Central memory CD4-positive, alpha-beta T cell (primary cell): Measurements from ENCODE around the gene RPS3.
A peak's percentile ranks its signal among the peaks of the same experiment; 100 is the strongest.

ENCODE experiments used
- DNase-seq: peaks from one replicate; pipeline ENCODE4 v3.0.0; 2022

RPS3 gene

DNA sequence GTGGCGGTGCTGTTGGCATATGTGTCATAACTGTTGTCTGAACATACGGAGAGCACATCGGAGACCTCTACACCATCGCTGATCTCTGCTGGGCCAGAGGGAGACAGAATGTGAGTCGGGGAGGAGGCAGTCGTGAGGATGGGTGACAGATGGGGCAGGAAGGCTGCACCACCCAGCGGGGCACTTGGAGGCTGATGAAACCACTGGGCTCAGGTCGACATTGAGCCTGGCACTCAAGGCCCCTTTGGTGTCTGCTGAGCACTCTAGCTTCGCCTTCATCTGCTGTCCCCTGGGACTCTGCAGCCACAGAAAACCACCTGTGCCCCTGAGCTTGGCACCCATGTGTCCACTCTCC lies 36.2 kb downstream of the RPS3 start:
- DNase-seq, result no peak

DNA sequence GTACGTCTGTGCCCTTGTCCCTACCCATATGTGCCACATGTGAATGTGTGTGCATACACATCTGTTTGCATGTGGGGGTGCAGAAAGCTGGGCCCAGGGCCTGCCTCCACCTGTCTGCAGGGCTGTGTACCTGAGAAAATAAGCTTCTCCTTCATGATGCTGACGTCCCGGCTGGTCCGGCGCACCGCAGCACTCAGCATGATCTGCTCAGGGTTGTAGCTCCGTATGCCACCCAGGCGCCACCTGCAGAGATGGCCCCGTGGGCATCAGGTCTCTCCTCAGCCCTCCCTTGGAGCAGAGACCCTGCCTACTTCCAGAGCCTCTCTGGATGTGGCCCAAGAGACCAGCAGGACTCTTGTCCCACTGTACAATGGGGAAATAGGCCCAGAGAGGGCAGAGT lies 37.5 kb downstream of the RPS3 start:
- no peak for DNase-seq

DNA sequence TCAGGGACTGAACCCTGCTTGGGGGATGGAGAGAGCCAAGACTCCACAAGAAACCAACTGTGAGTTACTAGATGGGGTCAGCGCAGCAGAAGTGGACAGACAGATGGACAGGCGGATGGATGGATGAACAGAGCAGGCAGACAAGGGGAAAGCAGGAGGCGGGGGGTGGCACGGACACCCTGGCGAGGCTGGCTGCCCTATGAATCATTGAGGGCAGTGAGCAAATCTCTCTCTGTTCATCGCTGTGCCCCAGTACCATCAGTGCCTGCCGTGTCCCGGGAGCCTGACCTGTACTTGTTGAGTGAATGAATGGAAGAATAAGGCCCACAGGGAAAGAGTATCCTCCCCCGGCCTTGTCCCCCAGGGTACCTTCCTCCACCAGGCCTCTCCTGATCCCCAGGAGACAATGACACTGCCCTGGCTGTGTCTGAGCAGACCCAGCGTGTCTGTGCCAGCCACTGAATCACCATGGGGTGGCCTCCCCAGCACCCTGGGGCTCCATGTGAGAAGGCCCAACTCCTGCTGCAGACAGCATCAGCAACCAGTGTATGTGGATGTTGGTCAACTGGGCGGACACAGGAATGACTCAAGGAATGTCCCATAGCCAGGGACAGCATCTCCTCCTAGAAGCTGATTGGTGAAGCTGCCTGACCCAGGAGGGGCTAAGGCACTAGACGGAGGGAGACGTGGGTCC lies 38.8 kb downstream of the RPS3 start:
- DNase-seq, result no peak

DNA sequence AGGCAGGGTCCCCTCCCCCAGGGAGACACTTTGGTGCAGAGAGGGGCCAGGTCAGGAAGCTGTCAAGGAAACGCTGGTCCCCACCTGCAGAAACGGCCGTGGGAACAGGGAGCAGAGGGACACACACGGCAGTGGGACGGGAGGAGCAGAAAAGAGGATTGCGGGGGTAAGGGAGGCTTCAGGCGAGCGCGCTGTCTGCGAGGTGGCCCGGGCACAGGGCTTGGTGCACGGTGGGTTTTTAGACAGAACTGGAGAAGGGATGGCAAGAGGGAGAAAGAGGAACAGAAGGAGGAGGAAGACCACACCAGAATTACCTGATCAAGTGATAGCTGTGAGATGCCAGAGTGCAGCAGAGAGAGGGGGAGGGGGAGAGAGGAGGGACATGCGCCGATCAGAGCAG lies 39.7 kb downstream of the RPS3 start:
- DNase-seq, result no peak

DNA sequence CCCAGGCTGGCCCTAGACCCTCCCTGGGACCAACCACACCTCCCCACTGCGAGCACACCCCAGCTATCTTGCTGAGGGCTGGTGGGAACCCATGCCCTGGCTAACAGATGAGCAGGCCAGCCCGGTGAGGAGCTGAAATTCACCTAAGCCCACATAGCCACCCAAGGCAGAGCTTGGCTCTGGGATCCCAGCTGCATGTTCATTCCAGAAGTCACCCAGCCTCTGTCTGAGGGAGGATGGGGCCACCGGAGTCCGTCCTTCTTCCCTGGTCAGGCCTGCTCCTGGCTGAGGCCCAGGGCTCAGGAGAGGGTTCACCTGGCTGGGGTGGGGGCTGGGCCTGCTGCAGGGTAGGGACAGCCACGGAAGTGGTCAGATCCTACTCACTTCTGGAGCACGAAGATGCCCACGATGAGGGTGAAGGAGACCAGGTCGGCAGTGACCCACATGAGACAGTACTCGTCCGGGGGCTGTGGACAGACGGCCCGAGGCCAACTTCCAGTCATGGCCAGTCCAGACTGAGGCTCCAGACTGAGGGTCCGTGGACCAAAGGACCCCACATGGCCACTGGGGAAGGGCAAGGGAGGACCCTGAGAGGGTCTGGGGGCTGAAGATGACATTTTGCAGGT lies 40.3 kb downstream of the RPS3 start:
- DNase-seq, result no peak

DNA sequence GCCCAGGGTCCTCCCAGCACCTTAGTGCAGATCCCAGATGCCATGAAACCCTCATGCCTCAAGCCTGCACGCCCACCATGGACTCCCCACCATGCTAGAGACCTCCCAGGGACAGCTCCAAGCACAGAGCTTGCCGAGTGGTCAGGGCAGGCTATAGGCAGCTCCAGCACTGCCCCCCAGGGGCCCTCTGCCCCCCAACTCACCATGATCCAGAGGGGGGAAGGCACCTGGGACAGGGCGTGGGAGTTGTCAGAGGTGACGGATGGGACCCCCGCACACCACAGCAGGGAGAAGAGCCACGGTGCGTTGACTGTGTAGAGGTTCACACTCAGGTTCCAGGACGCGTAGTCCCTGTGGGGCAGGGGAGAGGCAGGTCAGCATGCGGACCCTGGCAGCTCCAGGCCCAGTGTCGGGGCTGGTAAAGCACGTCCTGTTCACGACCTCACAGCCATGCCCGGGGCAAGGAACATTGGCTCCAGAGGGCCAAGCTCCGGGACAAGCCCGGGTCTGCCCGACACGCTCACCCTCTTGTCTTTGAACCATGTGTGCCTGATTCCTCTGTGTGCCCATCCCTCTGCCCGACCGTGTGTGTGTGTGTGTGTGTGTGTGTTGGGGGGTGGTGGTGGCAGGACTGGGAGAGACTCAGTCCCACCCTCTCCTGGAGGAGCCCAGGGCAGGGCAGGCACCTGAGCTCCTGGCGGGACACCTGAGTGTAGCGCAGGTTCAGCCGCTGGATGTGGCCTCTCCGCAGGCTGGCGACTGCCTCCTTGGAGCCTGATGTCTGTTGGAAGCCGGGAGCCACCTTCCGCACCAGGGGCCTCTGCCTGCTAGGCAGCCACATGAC lies 41.9 kb downstream of the RPS3 start:
- no peak for DNase-seq

DNA sequence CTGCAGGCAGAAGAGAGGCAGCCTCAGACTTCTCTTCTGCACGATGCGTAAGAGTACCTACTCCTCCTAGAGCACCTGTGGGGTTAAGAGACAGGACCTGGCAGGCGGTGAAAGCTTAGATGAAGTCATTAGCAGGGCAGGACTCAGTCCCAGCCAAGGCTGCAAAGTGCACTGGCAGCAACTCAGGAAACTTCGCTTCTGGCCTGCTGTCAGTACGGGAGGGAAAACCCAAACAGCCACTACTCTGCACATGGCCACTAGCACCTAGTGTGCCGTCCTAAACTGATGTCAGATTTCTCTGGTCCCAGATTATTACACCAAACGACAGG lies 42.5 kb downstream of the RPS3 start:
- DNase-seq, result no peak

DNA sequence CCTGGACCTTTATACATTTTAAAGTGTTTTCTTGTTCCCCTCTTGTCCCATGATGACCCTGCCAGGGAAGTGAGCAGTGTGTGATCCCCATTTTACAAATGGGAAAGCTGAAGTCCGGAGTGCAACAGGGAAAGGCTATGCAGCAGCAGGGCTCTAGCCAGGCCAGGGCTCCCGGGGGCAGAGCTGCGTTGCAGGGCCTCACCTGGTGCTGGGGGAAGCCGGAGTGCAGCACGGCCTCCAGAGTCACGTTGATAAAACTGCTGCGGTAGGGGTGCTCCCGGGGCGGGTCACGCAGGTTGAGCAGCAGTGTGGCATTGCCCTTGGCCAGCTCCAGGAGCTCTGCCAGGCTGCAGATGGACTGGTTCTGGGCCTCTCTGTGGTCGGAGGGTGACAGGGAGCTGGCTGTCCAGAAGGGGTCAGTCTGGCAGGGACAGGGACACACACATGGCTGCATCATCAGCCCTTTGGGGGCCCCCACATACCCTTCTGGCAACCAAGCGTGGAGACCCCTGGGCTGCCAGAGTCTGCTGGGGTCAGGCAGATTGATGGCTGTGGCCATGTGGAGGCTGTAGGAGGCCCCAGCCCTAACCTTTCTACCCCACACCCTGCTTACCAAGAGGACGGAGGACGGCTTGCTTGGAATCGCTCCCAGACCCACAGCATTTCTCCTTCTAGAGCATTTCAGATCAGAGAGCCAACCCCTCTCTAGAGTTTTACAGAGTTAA lies 43.0 kb downstream of the RPS3 start:
- no peak for DNase-seq

DNA sequence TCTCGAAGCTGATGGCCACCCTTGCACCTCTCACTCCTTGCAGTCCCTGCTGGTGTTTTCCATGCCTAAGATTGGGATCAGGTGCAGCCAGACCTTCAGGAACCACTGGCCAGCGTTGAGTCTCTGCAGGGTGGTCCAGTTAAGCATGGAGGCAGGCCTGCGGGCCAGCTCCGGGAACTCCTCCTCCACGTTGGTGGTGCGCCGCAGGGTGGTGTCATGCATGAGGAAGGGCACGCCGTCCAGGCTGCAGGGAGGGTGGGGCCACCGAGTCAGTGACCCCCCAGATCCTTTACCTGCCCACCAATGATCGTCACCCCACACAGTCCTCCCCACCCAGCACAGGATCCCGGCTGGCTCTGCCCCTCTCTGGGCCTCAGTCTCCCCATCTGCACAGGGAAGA lies 43.7 kb downstream of the RPS3 start:
- no peak for DNase-seq

DNA sequence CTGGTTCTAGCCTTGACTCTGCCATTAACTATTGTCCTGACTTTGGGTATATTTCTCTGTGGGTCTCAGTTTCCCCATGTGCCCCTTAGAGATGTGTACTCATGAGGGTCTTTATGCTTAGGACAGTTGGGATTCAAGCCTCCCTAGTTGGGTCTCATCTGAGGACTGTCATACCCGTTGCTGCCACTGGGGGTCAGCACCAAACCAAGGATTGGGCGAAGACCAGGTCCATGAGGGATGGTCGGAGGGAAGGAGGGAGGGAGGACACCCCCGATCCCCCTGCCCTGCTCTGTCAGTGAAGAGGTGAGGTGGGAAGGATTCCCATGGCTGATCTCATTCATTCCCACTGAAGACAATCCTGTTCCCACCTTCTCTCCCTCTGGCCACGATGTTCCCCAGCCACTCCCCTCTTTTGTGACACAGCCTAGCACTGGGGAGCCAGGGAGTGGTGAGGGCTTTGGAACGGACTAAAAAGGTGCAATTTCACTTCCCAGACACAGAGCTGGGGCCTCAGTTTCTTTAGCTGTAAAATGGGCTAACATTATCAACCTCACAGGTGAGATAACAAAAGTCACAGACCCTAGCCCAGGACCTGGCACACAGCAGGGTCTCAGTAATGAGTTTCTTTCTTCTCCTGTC lies 46.1 kb downstream of the RPS3 start:
- DNase-seq, result peak; percentile 59

DNA sequence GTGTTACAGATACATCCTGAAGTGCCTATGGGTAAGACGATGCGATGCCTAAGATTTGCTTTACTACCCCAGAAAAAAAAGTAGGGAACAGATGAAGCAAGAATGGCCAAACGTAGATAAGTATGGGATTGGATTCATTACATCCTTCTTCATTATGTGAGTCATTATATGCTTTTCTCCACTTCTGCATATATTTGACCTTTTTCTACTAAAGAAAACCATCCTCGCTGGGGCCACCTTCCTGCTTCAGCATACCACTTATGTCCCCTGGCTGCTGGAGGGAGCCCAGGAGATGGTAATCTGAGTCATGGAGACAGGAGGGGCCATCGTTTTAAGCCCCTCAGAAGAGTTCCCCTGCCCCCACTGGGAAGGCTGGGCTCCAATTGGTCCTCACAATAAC lies 48.1 kb downstream of the RPS3 start:
- DNase-seq, result no peak

DNA sequence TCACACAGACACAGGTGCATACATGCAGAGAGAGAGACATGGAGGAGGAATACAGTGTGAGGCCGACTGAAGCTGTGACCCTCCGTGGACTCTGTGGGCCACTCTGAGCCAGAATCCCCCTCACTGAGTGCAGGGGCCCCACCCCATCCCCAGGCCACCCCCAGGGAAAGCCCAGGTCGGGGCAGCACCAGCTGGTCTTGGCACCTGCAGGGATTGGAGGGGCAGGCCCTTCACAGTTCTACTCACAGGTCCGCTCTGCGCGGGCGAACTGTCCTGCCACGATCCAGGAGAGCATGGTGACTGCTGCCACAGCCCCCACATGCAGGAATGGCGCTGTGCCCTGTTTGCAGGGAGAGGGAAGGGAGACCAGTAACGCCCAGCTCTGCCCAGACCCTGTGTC lies 50.0 kb downstream of the RPS3 start:
- DNase-seq, result no peak

DNA sequence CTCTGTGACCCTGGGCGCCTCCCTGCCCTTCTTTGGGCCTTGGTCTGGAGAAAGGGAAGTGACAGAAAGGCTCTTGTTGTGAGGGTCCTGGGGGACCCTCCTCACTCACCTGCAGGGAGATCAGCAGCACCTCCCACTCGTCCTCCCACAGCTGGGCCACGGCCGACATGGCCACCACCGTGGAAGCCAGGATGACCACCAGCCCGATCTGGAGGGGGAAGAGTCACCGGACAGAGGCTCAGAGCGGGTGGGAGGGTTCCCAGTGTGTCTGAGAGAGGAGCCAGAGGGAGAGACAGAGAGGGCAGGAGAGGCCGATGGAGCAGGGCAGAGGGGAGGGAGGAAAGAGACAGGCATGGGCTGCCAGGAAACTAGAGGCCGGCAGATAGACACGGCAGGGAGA lies 50.5 kb downstream of the RPS3 start:
- no peak for DNase-seq

DNA sequence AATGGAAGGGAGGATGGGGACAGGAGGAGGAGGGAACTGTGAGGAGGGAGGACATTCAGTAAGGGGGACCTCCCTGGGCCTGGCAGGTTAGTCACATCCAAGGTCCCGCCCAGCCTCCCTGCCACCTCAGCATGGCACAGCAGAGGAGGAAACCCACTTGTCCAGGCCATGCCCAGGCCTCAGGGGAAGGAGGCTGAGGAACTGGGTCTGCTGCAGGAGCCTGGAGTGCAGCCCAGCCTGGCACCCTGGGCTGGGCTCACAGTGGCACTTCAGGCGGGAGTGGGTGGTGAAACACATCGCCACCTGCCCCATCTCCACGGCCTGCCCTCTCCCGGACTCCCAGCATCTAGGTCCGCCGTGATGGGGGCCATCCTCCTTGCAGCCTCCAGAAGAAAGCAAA lies 50.9 kb downstream of the RPS3 start:
- DNase-seq, result no peak

DNA sequence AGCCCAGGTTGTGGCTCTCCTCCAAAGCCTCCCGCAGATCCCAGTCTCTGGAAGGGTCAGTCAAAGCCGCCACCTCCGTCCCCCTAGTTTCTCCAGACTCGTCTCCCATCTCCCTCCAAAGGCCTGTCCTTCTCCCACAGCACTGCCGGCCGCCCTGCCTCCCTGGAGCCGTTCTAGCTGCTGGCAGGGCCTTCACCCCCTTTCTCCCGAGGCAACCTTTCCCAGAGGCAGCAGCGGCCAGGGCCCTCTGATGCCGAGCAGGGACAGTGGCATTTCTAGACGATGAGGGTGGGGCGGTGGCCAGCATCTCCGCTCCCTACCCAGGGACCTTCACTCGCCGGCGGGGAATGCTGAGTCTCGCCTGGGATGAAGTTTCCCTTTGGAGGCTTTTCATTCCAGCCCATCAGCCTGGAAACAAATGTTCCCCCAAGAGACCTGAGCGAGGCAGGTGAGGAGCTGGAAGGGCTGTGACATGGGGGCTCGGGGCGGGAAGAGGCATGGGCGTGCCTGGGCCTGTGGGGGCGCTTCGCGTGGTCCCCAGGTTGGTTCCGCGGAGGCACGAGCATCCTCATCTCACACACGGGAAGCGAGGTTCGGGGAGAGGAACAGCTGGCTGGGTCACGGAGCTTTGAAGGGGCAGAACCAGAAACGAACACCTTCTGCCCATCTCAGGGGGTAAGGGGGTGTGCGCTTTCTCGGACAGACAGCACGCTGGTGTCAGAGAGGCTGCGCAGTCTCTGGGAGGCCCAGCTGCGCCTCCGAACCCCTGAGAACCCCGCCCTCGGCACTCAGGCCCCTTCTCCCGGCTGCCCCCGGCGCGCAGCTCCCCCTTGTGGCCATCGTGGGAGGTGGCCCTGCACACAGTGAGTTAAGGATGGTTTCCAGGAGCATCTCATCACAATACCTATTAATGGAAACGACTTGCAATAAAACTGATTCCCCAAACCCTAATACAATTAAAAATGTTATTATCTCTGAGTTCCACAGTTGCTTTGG lies 51.8 kb downstream of the RPS3 start:
- DNase-seq, result no peak

DNA sequence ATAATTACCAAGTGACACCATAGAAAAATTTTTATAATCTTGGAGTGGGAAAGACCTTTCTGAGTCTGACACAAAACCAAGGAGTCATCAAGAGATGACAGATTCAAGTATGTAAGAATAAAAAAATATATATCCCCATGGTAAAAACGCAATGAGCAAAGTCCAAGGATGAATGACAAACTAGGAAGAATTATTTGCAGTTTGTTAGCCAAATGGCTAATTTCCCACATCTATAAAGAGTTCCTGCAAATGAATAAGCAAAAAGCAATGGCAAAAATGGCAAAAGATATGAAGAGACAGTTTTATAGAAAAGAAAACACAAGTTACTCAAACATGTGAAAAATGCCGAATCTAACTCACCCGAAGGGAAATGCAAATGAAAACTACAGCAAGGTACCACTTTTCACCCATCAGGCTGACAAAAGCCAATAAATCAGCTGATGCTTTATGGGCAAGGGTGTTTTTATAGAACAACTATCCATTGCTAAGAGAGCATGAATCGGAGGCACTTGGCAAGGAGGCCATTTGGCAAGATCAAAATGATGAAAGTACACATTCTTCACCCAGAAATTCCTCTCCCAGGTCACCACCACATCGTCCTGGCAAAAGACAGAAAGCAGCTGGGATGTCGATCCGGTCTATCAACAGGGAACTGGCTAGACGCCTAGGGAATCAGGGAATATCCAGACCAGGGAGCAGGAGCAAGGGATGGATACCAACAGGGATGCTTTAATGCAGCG lies 54.8 kb downstream of the RPS3 start:
- no peak for DNase-seq

DNA sequence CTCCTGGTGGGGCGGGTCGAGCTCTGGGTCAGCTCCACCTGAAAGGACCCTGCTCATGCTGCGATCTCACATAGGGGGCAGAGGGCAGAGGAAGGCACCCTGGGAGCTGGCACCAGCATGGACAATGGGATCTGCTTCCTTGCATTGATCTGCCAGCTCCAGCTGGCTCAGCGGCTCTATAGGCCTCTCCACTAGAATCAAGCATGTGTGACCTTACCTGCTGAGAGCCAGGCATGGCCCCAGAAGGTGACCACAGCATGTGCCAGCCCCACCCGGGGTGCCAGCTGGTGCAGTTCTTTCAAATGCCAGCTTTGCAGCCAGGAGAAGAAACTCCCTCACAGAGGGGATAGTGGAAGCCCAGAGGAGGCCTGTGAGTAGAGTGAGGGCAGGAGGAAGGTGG lies 55.7 kb downstream of the RPS3 start:
- no peak for DNase-seq
